H1 (cell line): ENCODE measurements around the gene HOATZ.

Source experiments
- BACH1 ChIP-seq: IDR thresholded peaks from 2 replicates; pipeline ENCODE4 v1.6.1; 2012; ENCODE audit warnings: low read length, improper control_type of control experiment
- EZH2 ChIP-seq: fragments of 200-600 bp; sonication (generic); IDR thresholded peaks from 2 replicates; pipeline ENCODE4 v1.7.1; 2012; ENCODE audit warnings: low read depth, mild to moderate bottlenecking, moderate library complexity, low read length, inconsistent platforms; ENCODE audit not compliant: severe bottlenecking
- HDAC6 ChIP-seq: IDR thresholded peaks from one replicate; pipeline ENCODE4 v1.7.1; 2012; ENCODE audit warnings: low read depth, mild to moderate bottlenecking, inconsistent platforms, low read length, moderate library complexity
- POLR2A ChIP-seq, 2 experiments: IDR thresholded peaks; 1 replicate in 1 of 2; 2 replicates in 1 of 2; pipeline ENCODE4 v1.6.1; 2011; ENCODE audit warnings: low read depth in 2 of 2, low read length in 2 of 2, mild to moderate bottlenecking in 2 of 2; ENCODE audit errors: control extremely low read depth in 1 of 2
- POLR2AphosphoS5 ChIP-seq: IDR thresholded peaks from 2 replicates; pipeline ENCODE4 v1.6.1; 2011; ENCODE audit warnings: low read depth, low read length
- RFX5 ChIP-seq: IDR thresholded peaks from 2 replicates; pipeline ENCODE4 v1.6.1; 2011; ENCODE audit warnings: low read depth, low read length, improper control_type of control experiment, borderline replicate concordance
- TF ChIP-seq, protein P1 (sequence below): IDR thresholded peaks from 2 replicates; pipeline ENCODE4 v1.6.1; 2011; ENCODE audit warnings: low read length, improper control_type of control experiment
- TF ChIP-seq, protein P2 (sequence below), 3 experiments: IDR thresholded peaks; 1 replicate in 2 of 3; 2 replicates in 1 of 3; pipeline versions ENCODE4 v1.5.1 to v1.6.1; 2011; ENCODE audit warnings: low read length in 3 of 3, mild to moderate bottlenecking in 3 of 3, inconsistent platforms in 2 of 3, low read depth in 1 of 3, moderate library complexity in 1 of 3; ENCODE audit not compliant: insufficient read depth in 1 of 3; ENCODE audit errors: control extremely low read depth in 1 of 3

DNA sequence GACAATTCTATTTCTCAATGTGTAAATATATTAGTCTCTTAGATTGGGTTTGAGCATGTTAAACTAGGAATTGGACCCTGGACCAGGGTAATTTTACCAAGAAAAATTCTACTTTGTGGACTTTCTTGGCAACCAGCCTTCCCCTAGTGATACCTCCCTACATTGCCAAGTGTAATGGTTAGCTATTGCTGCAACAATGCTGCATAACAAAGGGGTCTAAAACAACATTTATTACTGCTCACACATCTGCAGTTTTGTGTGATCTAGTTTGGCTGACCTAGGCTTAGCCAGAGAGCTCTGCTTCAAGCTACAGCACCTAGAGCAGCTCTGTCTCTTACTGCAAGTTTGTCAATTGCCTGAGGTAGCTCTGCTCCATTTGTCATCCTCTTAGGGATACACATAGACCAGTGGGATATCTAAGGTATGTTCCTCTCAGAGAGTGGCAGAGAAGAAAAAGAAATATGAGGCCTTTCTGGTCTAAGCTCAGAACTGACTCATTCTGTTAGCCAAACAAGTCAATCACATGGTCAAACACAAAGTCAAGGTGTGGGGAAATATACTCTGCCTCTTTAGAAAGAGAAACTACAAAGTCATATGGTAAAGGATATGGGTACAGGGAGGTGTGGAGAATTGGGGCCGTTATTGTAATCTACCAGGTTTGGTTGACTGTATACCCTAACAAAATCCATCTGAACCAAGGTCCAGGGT is 24.0 kb downstream of the HOATZ start:
- TF ChIP-seq, protein P1, sequence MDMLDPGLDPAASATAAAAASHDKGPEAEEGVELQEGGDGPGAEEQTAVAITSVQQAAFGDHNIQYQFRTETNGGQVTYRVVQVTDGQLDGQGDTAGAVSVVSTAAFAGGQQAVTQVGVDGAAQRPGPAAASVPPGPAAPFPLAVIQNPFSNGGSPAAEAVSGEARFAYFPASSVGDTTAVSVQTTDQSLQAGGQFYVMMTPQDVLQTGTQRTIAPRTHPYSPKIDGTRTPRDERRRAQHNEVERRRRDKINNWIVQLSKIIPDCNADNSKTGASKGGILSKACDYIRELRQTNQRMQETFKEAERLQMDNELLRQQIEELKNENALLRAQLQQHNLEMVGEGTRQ: no peak
- no peak for TF ChIP-seq RFX5
- no peak for TF ChIP-seq HDAC6
- no peak for TF ChIP-seq POLR2A (IDR thresholded peaks at IDR 0.05; ENCODE audit: control extremely low read depth in 1 of 2, low read depth in 2 of 2, low read length in 2 of 2)
- no peak for TF ChIP-seq BACH1
- TF ChIP-seq, protein P2, sequence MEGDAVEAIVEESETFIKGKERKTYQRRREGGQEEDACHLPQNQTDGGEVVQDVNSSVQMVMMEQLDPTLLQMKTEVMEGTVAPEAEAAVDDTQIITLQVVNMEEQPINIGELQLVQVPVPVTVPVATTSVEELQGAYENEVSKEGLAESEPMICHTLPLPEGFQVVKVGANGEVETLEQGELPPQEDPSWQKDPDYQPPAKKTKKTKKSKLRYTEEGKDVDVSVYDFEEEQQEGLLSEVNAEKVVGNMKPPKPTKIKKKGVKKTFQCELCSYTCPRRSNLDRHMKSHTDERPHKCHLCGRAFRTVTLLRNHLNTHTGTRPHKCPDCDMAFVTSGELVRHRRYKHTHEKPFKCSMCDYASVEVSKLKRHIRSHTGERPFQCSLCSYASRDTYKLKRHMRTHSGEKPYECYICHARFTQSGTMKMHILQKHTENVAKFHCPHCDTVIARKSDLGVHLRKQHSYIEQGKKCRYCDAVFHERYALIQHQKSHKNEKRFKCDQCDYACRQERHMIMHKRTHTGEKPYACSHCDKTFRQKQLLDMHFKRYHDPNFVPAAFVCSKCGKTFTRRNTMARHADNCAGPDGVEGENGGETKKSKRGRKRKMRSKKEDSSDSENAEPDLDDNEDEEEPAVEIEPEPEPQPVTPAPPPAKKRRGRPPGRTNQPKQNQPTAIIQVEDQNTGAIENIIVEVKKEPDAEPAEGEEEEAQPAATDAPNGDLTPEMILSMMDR (IDR thresholded peaks at IDR 0.05; ENCODE audit: control extremely low read depth in 1 of 3, insufficient read depth in 1 of 3, low read depth in 1 of 3, low read length in 3 of 3): no peak
- TF ChIP-seq EZH2: no peak
- no peak for TF ChIP-seq POLR2AphosphoS5
